Activated CD8-positive, alpha-beta T cell treated with anti-CD3 and anti-CD28 coated beads for 36 hours (primary cell): Measurements from ENCODE around the gene ZMYND8. TPM values are rescaled to one million over a fixed set of nuclear protein-coding genes. Genes with fewer than 3 reads are reported as not detected.

ENCODE experiments used
- ATAC-seq: fragments of 200-7000 bp; cut with Tn5 transposase; one replicate; pipeline ENCODE4 v1.10.0; 2021; ENCODE audit warnings: mild to moderate bottlenecking, moderate library complexity
- CTCF ChIA-PET: fragments of 350-600 bp; sonication (Branson Sonifier 250); formaldehyde crosslinking; loops from one replicate; lab custom pipeline; 2021; ENCODE audit warnings: antibody characterized with exemption; lab: Charles Lee
- POLR2A ChIA-PET: fragments of 350-600 bp; sonication (Branson Sonifier 250); formaldehyde crosslinking; loops from one replicate; lab custom pipeline; 2021; ENCODE audit warnings: antibody characterized with exemption; lab: Charles Lee
- DNase-seq: peaks from one replicate; pipeline ENCODE4 v3.0.0-alpha.2; 2020
- H3K27ac Mint-ChIP-seq: one replicate; pipeline ENCODE4 v1.8.0; 2021; ENCODE audit warnings: mild to moderate bottlenecking, mixed read lengths
- H3K27me3 Mint-ChIP-seq: one replicate; pipeline ENCODE4 v1.8.0; 2021; ENCODE audit warnings: mixed read lengths
- H3K36me3 Mint-ChIP-seq: one replicate; pipeline ENCODE4 v1.8.0; 2021; ENCODE audit warnings: low read depth, mixed read lengths
- H3K4me1 Mint-ChIP-seq: one replicate; pipeline ENCODE4 v1.8.0; 2021; ENCODE audit warnings: low read depth, mixed read lengths
- H3K4me3 Mint-ChIP-seq: one replicate; pipeline ENCODE4 v1.8.0; 2021; ENCODE audit warnings: mild to moderate bottlenecking, moderate library complexity, mixed read lengths
- H3K9me3 Mint-ChIP-seq: one replicate; pipeline ENCODE4 v1.8.0; 2021; ENCODE audit warnings: mixed read lengths
- CTCF ChIP-seq: fragments of 200-600 bp; IDR thresholded peaks from one replicate; pipeline ENCODE4 v1.8.0; 2022; ENCODE audit warnings: antibody characterized with exemption, mild to moderate bottlenecking
- intact Hi-C: fragments of 100-400 bp; cut with micrococcal nuclease; formaldehyde crosslinking; loops from one replicate; pipeline ENCODE4 v1.10.0; 2022
- total RNA-seq, 2 experiments: library from RNA; stranded (reverse); gene quantifications; one replicate each; pipeline ENCODE4 v1.2.3, GENCODE V29; 2021

ZMYND8 gene
- total RNA-seq, 2 experiments from 2014 or later = 31.9 to 33.4 TPM

DNA sequence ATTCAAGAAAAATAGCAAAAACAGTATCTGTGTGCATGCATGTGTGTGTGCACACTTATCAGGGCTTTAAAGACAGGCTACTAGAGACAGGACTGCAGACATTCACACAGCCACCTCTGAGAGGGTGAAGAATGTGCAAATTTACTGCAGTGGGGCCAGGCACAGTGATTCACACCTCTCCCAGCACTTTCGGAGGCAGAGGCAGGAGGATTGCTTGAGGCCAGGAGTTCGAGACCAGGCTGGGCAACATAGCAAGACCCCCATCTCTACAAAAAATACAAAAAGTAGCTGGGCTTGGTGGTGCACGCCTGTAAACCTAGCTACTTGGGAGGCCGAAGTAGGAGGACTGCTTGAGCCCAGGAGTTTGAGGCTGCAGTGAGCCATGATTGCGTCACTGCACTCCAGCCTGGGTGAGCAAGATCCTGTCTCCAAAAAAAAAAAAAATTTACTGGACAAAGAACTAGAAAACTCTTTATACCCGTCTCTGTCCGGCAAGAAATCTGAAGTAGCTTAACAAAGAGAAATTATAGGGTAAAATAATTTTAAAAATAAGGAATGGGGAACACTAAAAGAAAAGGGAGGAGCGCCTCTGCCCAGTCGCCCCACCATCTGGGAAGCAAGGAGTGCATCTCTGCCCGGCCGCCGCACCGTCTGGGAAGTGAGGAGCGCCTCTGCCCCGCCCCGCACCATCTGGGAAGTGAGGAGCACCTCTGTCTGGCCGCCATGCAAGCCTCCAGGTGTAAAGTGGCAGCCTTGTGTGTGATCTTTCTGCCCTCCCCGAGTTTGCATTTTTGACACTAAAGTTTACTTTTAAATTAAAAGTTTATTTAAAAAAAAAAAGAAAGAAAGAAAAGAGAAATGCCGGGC, 105.1 kb downstream of the ZMYND8 start:
- Mint-ChIP-seq H3K27ac (no peak overlapping the region), H3K4me3 (no peak overlapping the region), H3K27me3 (no peaks in the 10 kb centered on the region), H3K36me3 (peaks cover 45% of the 10 kb centered on the region), H3K9me3 (no peaks in the 10 kb centered on the region), H3K4me1 (peaks cover 4% of the 10 kb centered on the region)
- ChIA-PET POLR2A (no interaction called here), CTCF (interaction anchor here (1.3 to 4.9 kb wide), 2 partner anchors 21 to 133 kb away, joined by 3 to 17 read pairs; no protein-coding TSS in a partner anchor)
- intact Hi-C loops = no loop called here
- DNase-seq = no peak
- TF ChIP-seq CTCF = no peak
- ATAC-seq = no peak

GRCh38 chr20:47250360-47250759, 106.1 kb downstream of the ZMYND8 start:
- CTCF ChIA-PET = interaction anchor here (1.3 to 4.9 kb wide), 2 partner anchors 22 to 134 kb away, joined by 3 to 17 read pairs; no protein-coding TSS in a partner anchor
- Mint-ChIP-seq H3K9me3 (no peaks in the 10 kb centered on the region), H3K4me3 (no peak overlapping the region), H3K4me1 (peaks cover 4% of the 10 kb centered on the region), H3K27ac (no peak overlapping the region), H3K36me3 (peaks cover 54% of the 10 kb centered on the region), H3K27me3 (no peaks in the 10 kb centered on the region)
- TF ChIP-seq CTCF = no peak
- ATAC-seq = no peak
- POLR2A ChIA-PET = no interaction called here
- DNase-seq = no peak
- intact Hi-C loops = no loop called here

DNA sequence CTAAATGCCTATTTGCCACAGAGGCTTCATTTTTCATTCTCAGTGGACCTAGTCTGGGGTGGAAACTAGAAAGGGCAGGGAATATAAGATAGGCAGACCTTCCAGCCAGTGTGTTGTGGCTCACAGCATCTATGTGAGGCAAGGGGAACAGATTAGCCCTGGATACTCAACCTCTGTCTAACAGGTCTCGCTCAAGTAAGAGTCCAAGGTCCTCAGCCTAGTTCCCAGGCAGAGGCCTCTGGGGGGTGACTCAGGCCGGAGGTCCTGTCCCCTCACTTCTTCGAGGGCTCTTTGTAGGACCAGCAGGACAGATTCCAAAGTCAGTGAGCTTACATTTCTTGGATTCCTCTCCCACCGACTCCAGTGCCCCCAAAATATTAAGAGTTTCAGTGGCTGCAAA, 106.6 kb downstream of the ZMYND8 start:
- TF ChIP-seq CTCF = no peak
- intact Hi-C loops = no loop called here
- Mint-ChIP-seq H3K4me3 (no peak overlapping the region), H3K27me3 (no peaks in the 10 kb centered on the region), H3K4me1 (peaks cover 4% of the 10 kb centered on the region), H3K36me3 (peaks cover 55% of the 10 kb centered on the region), H3K27ac (no peak overlapping the region), H3K9me3 (no peaks in the 10 kb centered on the region)
- ChIA-PET CTCF (interaction anchor here (1.3 to 4.9 kb wide), 3 partner anchors 23 to 134 kb away, joined by 3 to 17 read pairs (median 7); no protein-coding TSS in a partner anchor), POLR2A (no interaction called here)
- ATAC-seq (no peak), DNase-seq (no peak)

DNA sequence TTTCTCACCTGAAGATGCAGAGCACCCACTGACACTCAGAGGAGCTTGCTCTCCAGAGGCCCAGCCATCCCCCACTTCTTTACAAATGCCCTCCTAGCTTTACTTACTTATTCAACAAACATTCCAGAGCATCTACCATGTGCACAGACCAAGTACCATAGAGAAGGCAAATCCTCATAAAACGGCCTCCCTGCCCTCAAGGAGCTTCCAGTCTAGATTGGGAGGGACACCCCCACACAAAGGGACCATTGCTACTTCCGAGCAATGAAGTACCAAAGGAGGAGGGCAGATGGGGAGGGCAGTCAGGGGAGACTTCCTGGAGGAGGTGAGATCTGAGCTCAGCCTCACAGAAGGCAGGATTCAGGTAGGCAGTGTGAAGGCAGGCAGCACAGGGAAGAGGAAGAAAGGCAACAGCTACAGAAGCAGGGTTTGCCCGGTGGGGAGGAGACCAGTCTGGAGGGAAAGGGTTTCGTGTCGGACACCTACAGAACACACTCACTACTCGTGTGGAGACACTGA, 108.0 kb downstream of the ZMYND8 start:
- no peaks in the 10 kb centered on the region for H3K9me3 Mint-ChIP-seq
- intact Hi-C loops = no loop called here
- peak overlapping the region; percentile 2 for H3K27ac Mint-ChIP-seq
- no peak for TF ChIP-seq CTCF
- H3K36me3 Mint-ChIP-seq = peaks cover 52% of the 10 kb centered on the region
- no peak overlapping the region for H3K4me3 Mint-ChIP-seq
- peaks cover 4% of the 10 kb centered on the region for H3K4me1 Mint-ChIP-seq
- H3K27me3 Mint-ChIP-seq = no peaks in the 10 kb centered on the region
- DNase-seq (no peak), ATAC-seq (no peak)
- ChIA-PET POLR2A (no interaction called here), CTCF (interaction anchor here (1.1 to 4.9 kb wide), 4 partner anchors 24 to 136 kb away, joined by 3 to 17 read pairs (median 5); no protein-coding TSS in a partner anchor)

GRCh38 chr20:47247972-47248371, 108.5 kb downstream of the ZMYND8 start:
- ChIA-PET CTCF (interaction anchor here (1.6 to 4.9 kb wide), 3 partner anchors 25 to 136 kb away, joined by 3 to 17 read pairs (median 7); no protein-coding TSS in a partner anchor), POLR2A (no interaction called here)
- no peaks in the 10 kb centered on the region for H3K9me3 Mint-ChIP-seq
- TF ChIP-seq CTCF = no peak
- no peaks in the 10 kb centered on the region for H3K27me3 Mint-ChIP-seq
- H3K36me3 Mint-ChIP-seq = peaks cover 50% of the 10 kb centered on the region
- no peak overlapping the region for H3K4me3 Mint-ChIP-seq
- peaks cover 4% of the 10 kb centered on the region for H3K4me1 Mint-ChIP-seq
- no peak overlapping the region for H3K27ac Mint-ChIP-seq
- intact Hi-C loops = no loop called here
- no peak for ATAC-seq
- no peak for DNase-seq
